ENCODE data around the gene DPRX.

The DPRX gene

GRCh38 chr19:53631949-53632407 lies at the start of gene DPRX:
TSS of gene DPRX (plus strand) at chr19:53631999. CDS start at chr19:53632107, 108 bp downstream.
- no peak for DNase-seq

- no peak for DNase-seq
Observed at GRCh38 chr19:53583181-53583580, 48.6 kb upstream of the DPRX start.

- DNase-seq, result no peak
Observed at GRCh38 chr19:53586277-53586691, 45.5 kb upstream of the DPRX start.

- no peak for DNase-seq
Observed at GRCh38 chr19:53594811-53595509, 36.8 kb upstream of the DPRX start.

- DNase-seq, result no peak
Observed at GRCh38 chr19:53595510-53595867, 36.3 kb upstream of the DPRX start.

GRCh38 chr19:53596056-53596455 lies 35.7 kb upstream of the DPRX start:
- no peak for DNase-seq

GRCh38 chr19:53597023-53597422 lies 34.8 kb upstream of the DPRX start:
- DNase-seq, result no peak

- DNase-seq, result no peak
Observed at GRCh38 chr19:53598361-53598760, 33.4 kb upstream of the DPRX start.

GRCh38 chr19:53600217-53600616 lies 31.6 kb upstream of the DPRX start:
- DNase-seq, result no peak

- no peak for DNase-seq
Observed at GRCh38 chr19:53606031-53606430, 25.8 kb upstream of the DPRX start.

- DNase-seq, result no peak
Observed at GRCh38 chr19:53608381-53608780, 23.4 kb upstream of the DPRX start.

- no peak for DNase-seq
Observed at GRCh38 chr19:53612762-53613526, 18.9 kb upstream of the DPRX start.

GRCh38 chr19:53621885-53622740 lies 9.7 kb upstream of the DPRX start:
- DNase-seq, result no peak

GRCh38 chr19:53624771-53625545 lies 6.8 kb upstream of the DPRX start:
- no peak for DNase-seq

GRCh38 chr19:53626486-53626885 lies 5.3 kb upstream of the DPRX start:
- DNase-seq, result no peak

GRCh38 chr19:53626976-53627375 lies 4.8 kb upstream of the DPRX start:
- no peak for DNase-seq

- no peak for DNase-seq
Observed at GRCh38 chr19:53634768-53635167, 3.0 kb downstream of the DPRX start.

- DNase-seq, result no peak
Observed at GRCh38 chr19:53639471-53639870, 7.7 kb downstream of the DPRX start.

- no peak for DNase-seq
Observed at GRCh38 chr19:53642381-53643099, 10.7 kb downstream of the DPRX start.

- DNase-seq, result no peak
Observed at GRCh38 chr19:53644061-53644816, 12.4 kb downstream of the DPRX start.

- DNase-seq, result no peak
Observed at GRCh38 chr19:53646144-53646543, 14.3 kb downstream of the DPRX start.
